Keratinocyte (primary cell): ENCODE measurements around the gene A2ML1. TPM values are rescaled to one million over a fixed set of nuclear protein-coding genes. Genes with fewer than 3 reads are reported as not detected.

Experiments
- DNase-seq: peaks from one replicate; pipeline ENCODE4 v3.0.0-alpha.2; 2011; ENCODE audit warnings: low read depth, missing footprints, low spot score
- FAIRE-seq: peaks from 2 replicates; lab custom pipeline; 2011; peaks lifted over from hg19 to GRCh38; lab: Jason Lieb, UNC
- H2AFZ ChIP-seq: 2 replicates; pipeline ENCODE4 v1.6.0; 2012; ENCODE audit warnings: low read length, control low read depth, inconsistent platforms; ENCODE audit not compliant: control insufficient read depth
- H3K27ac ChIP-seq: 2 replicates; pipeline ENCODE4 v1.5.1; 2011; ENCODE audit warnings: low read length; ENCODE audit not compliant: control insufficient read depth, insufficient read depth
- H3K27me3 ChIP-seq: 3 replicates; pipeline ENCODE4 v1.6.0; 2011; ENCODE audit warnings: low read length; ENCODE audit not compliant: control insufficient read depth, insufficient read depth; ENCODE audit errors: extremely low read depth
- H3K36me3 ChIP-seq, 2 experiments: 2 replicates in 1 of 2; 3 replicates in 1 of 2; pipeline ENCODE4 v1.5.1; 2011; ENCODE audit warnings: low read length in 2 of 2, mild to moderate bottlenecking in 1 of 2; ENCODE audit not compliant: control insufficient read depth in 2 of 2, insufficient read depth in 2 of 2; ENCODE audit errors: extremely low read depth in 1 of 2
- H3K4me1 ChIP-seq: 3 replicates; pipeline ENCODE4 v1.5.1; 2011; ENCODE audit warnings: low read length; ENCODE audit not compliant: control insufficient read depth, insufficient read depth; ENCODE audit errors: extremely low read depth
- H3K4me2 ChIP-seq: 3 replicates; pipeline ENCODE4 v1.6.0; 2011; ENCODE audit warnings: low read depth, low read length; ENCODE audit not compliant: control insufficient read depth, insufficient read depth; ENCODE audit errors: extremely low read depth
- H3K4me3 ChIP-seq, 3 experiments: fragments of 200-600 bp in 1 of 3; sonication (generic) in 1 of 3; 2 replicates in 2 of 3; 3 replicates in 1 of 3; pipeline ENCODE4 v1.5.1; 2011 to 2016; ENCODE audit warnings: low read length in 3 of 3, mild to moderate bottlenecking in 3 of 3, control low read depth in 2 of 3, inconsistent platforms in 1 of 3, low read depth in 1 of 3, mixed read lengths in 1 of 3, mixed run types in 1 of 3, moderate library complexity in 1 of 3; ENCODE audit not compliant: control insufficient read depth in 2 of 3, insufficient read depth in 2 of 3; ENCODE audit errors: extremely low read depth in 1 of 3
- H3K79me2 ChIP-seq: 2 replicates; pipeline ENCODE4 v1.6.0; 2012; ENCODE audit warnings: low read length; ENCODE audit not compliant: control insufficient read depth, insufficient read depth
- H3K9ac ChIP-seq: 3 replicates; pipeline ENCODE4 v1.6.0; 2011; ENCODE audit warnings: low read length; ENCODE audit not compliant: control insufficient read depth, insufficient read depth; ENCODE audit errors: extremely low read depth
- H3K9me1 ChIP-seq: 3 replicates; pipeline ENCODE4 v1.6.0; 2011; ENCODE audit warnings: low read length; ENCODE audit not compliant: control insufficient read depth, insufficient read depth; ENCODE audit errors: extremely low read depth
- H3K9me3 ChIP-seq: 2 replicates; pipeline ENCODE4 v1.5.1; 2012; ENCODE audit warnings: low read depth, low read length; ENCODE audit not compliant: control insufficient read depth
- H4K20me1 ChIP-seq: 3 replicates; pipeline ENCODE4 v1.6.0; 2011; ENCODE audit warnings: low read length; ENCODE audit not compliant: control insufficient read depth, insufficient read depth; ENCODE audit errors: extremely low read depth
- CTCF ChIP-seq, 3 experiments: IDR thresholded peaks in 1 of 3; conservative IDR thresholded peaks in 1 of 3; optimal IDR thresholded peaks in 1 of 3; 2 replicates in 2 of 3; 3 replicates in 1 of 3; pipeline versions ENCODE3 to v1.5.1; 2011; ENCODE audit warnings: low read length in 3 of 3, mild to moderate bottlenecking in 3 of 3, moderate library complexity in 2 of 3, control low read depth in 1 of 3, inconsistent platforms in 1 of 3; ENCODE audit not compliant: insufficient read depth in 2 of 3; ENCODE audit errors: extremely low read depth in 1 of 3
- EZH2 ChIP-seq: IDR thresholded peaks from one replicate; pipeline ENCODE4 v1.6.1; 2012; ENCODE audit warnings: inconsistent platforms, mild to moderate bottlenecking, low read length, moderate library complexity
- dilution Hi-C: fragments of 300-500 bp; cut with MboI; formaldehyde crosslinking; loops from one replicate; pipeline ENCODE4 v1.7.0; 2020; ENCODE audit warnings: low sequenced_read_pairs; ENCODE audit not compliant: extremely low pct_ligation_motif_present
- polyA minus RNA-seq, 3 experiments: library from RNA; depleted of rRNA, polyadenylated mRNA; stranded (reverse); fragments of >200 nt; gene quantifications; 1 replicate in 1 of 3; 2 replicates in 1 of 3; 3 replicates in 1 of 3; pipeline ENCODE4 v1.2.3, GENCODE V29; 2011
- polyA plus RNA-seq, 5 experiments: library from polyadenylated mRNA; depleted of rRNA in 3 of 5; stranded (reverse) in 3 of 5; stranded (forward) in 1 of 5; unstranded in 1 of 5; fragments of >200 nt; gene quantifications; 1 replicate in 1 of 5; 2 replicates in 3 of 5; 3 replicates in 1 of 5; pipeline versions ENCODE4 v1.2.1 to v1.2.3, GENCODE V29; 2011 to 2012; ENCODE audit warnings: missing spikeins in 2 of 5, low read depth in 1 of 5, low replicate concordance in 1 of 5

A2ML1 gene
- polyA plus RNA-seq (81.1 to 240 TPM (median 98.7 TPM) in 3 replicates), polyA minus RNA-seq (115 to 234 TPM (median 131 TPM) in 3 replicates)
- polyA plus RNA-seq (2011; ENCODE audit: low read depth): 189 TPM
- 28.3 and 52.7 TPM in 2 replicates for polyA plus RNA-seq (2011; cell fraction: cytosol; rRNA removed)
- polyA plus RNA-seq (2011; cell fraction: nucleus; rRNA removed): 281 and 386 TPM in 2 replicates
- 58.0 and 207 TPM in 2 replicates for polyA plus RNA-seq (2012; ENCODE audit: low replicate concordance)
- polyA minus RNA-seq (2011; cell fraction: cytosol; rRNA and poly(A)+ RNA removed): 45.7 TPM
- 342 and 370 TPM in 2 replicates for polyA minus RNA-seq (2011; cell fraction: nucleus; rRNA and poly(A)+ RNA removed)

GRCh38 chr12:8822298-8822697 is at the start of gene A2ML1:
A2ML1 (plus strand) TSS chr12:8822621; CDS start chr12:8822652, 31 bp downstream.
- FAIRE-seq (peak; percentile 88), DNase-seq (peak; percentile 78)
- no peaks in the 10 kb centered on the region for H3K79me2 ChIP-seq
- no peaks in the 10 kb centered on the region for H3K27me3 ChIP-seq
- peak within 1 kb of the TSS; percentile 73 for H3K9ac ChIP-seq
- no peaks in the 10 kb centered on the region for H4K20me1 ChIP-seq
- H3K4me1 ChIP-seq: peaks cover 31% of the 10 kb centered on the region
- H3K27ac ChIP-seq: peak within 1 kb of the TSS; percentile 90
- H3K9me1 ChIP-seq: no peaks in the 10 kb centered on the region
- H3K9me3 ChIP-seq: no peaks in the 10 kb centered on the region
- H3K4me3 ChIP-seq: peak within 1 kb of the TSS; percentile 32 to 57 (median 50)
- peak within 1 kb of the TSS; percentile 62 for H3K4me2 ChIP-seq
- peak within 1 kb of the TSS; percentile 63 for H2AFZ ChIP-seq
- dilution Hi-C loops: no loop called here
- no peak for TF ChIP-seq CTCF (optimal IDR thresholded peaks at IDR 0.05 in 1 of 3, IDR thresholded peaks at IDR 0.05 in 1 of 3, conservative IDR thresholded peaks at IDR 0.05 in 1 of 3; ENCODE audit: extremely low read depth in 1 of 3, insufficient read depth in 2 of 3, low read length in 3 of 3)
- TF ChIP-seq EZH2: no peak
- peaks cover 0 to 2% of the 10 kb centered on the region in 2 experiments for H3K36me3 ChIP-seq

- no peak for DNase-seq
- Histone ChIP-seq H3K27me3 (no peaks in the 10 kb centered on the region), H3K9ac (no peak overlapping the region), H2AFZ (no peak overlapping the region), H3K79me2 (no peaks in the 10 kb centered on the region), H3K4me3 (no peak overlapping the region), H3K27ac (no peak overlapping the region), H3K9me3 (no peaks in the 10 kb centered on the region), H3K36me3 (peaks cover 3 to 10% of the 10 kb centered on the region in 2 experiments), H3K4me1 (no peaks in the 10 kb centered on the region), H4K20me1 (no peaks in the 10 kb centered on the region), H3K4me2 (no peak overlapping the region), H3K9me1 (no peaks in the 10 kb centered on the region)
- dilution Hi-C loops: no loop called here
- TF ChIP-seq CTCF (optimal IDR thresholded peaks at IDR 0.05 in 1 of 3, IDR thresholded peaks at IDR 0.05 in 1 of 3, conservative IDR thresholded peaks at IDR 0.05 in 1 of 3; ENCODE audit: extremely low read depth in 1 of 3, insufficient read depth in 2 of 3, low read length in 3 of 3): no peak
- TF ChIP-seq EZH2: no peak
- FAIRE-seq: no peak
Measured at GRCh38 chr12:8773461-8773860, 49.0 kb upstream of the A2ML1 start.
